ENCODE results near the gene TARBP2.

TARBP2 gene

GRCh38 chr12:53493610-53494391 is 7.3 kb upstream of the TARBP2 start:
- peaks cover 73% of the 10 kb centered on the region for H3K4me1 ChIP-seq
- 0 out of 2 replicates have a peak, but pooled peaks cover 6% of the 10 kb centered on the region for H3K36me3 ChIP-seq
- no peaks in the 10 kb centered on the region for H3K27me3 ChIP-seq
- H3K9me3 ChIP-seq: no peaks in the 10 kb centered on the region
- H3K9ac ChIP-seq: peak overlapping the region; percentile 72
- peak overlapping the region; percentile 69 for H3K4me3 ChIP-seq
- TF ChIP-seq Cebpa-rat (IDR thresholded peaks at IDR 0.05): no peak
- peak overlapping the region; percentile 80 for H3K27ac ChIP-seq
- H4K20me1 ChIP-seq: peaks cover 14% of the 10 kb centered on the region; the same call in 1 of the 2 replicates
- peak overlapping the region; percentile 90 for H3K4me2 ChIP-seq

- Histone ChIP-seq H3K27ac (no peak overlapping the region), H3K9ac (peak overlapping the region; percentile 27; the same call in 1 of the 2 replicates), H4K20me1 (peaks cover 6% of the 10 kb centered on the region; the same call in 1 of the 2 replicates), H3K9me3 (no peaks in the 10 kb centered on the region), H3K4me1 (peaks cover 74% of the 10 kb centered on the region), H3K4me2 (peak overlapping the region; percentile 12; the same call in 1 of the 2 replicates), H3K36me3 (0 out of 2 replicates have a peak, but pooled peaks cover 6% of the 10 kb centered on the region), H3K27me3 (no peaks in the 10 kb centered on the region), H3K4me3 (no peak overlapping the region)
- no peak for TF ChIP-seq Cebpa-rat (IDR thresholded peaks at IDR 0.05)
Measured at GRCh38 chr12:53495903-53496751, 5.0 kb upstream of the TARBP2 start.

- TF ChIP-seq Cebpa-rat (IDR thresholded peaks at IDR 0.05): no peak
- Histone ChIP-seq H4K20me1 (peaks cover 6% of the 10 kb centered on the region; the same call in 1 of the 2 replicates), H3K4me2 (no peak overlapping the region), H3K9me3 (no peaks in the 10 kb centered on the region), H3K4me1 (peaks cover 76% of the 10 kb centered on the region), H3K27ac (no peak overlapping the region), H3K36me3 (0 out of 2 replicates have a peak, but pooled peaks cover 6% of the 10 kb centered on the region), H3K4me3 (no peak overlapping the region), H3K27me3 (no peaks in the 10 kb centered on the region), H3K9ac (no peak overlapping the region)
Measured at GRCh38 chr12:53496752-53497032, 4.4 kb upstream of the TARBP2 start.

GRCh38 chr12:53497461-53497860 is 3.6 kb upstream of the TARBP2 start:
- no peak overlapping the region for H3K27ac ChIP-seq
- 0 out of 2 replicates have a peak, but pooled peaks cover 6% of the 10 kb centered on the region for H3K36me3 ChIP-seq
- H3K27me3 ChIP-seq: no peaks in the 10 kb centered on the region
- H3K4me3 ChIP-seq: no peak overlapping the region
- no peaks in the 10 kb centered on the region for H4K20me1 ChIP-seq
- no peak for TF ChIP-seq Cebpa-rat (IDR thresholded peaks at IDR 0.05)
- H3K9me3 ChIP-seq: no peaks in the 10 kb centered on the region
- H3K4me2 ChIP-seq: peak overlapping the region; percentile 99; the same call in 1 of the 2 replicates
- H3K9ac ChIP-seq: no peak overlapping the region
- peaks cover 76% of the 10 kb centered on the region for H3K4me1 ChIP-seq

- no peaks in the 10 kb centered on the region for H3K27me3 ChIP-seq
- no peaks in the 10 kb centered on the region for H3K9me3 ChIP-seq
- no peak for TF ChIP-seq Cebpa-rat (IDR thresholded peaks at IDR 0.05)
- H3K4me1 ChIP-seq: peaks cover 81% of the 10 kb centered on the region
- H3K36me3 ChIP-seq: peaks cover 12% of the 10 kb centered on the region; the same call in 1 of the 2 replicates
- H3K4me2 ChIP-seq: peak overlapping the region; percentile 99
- peak overlapping the region; percentile 66; the same call in 1 of the 2 replicates for H3K27ac ChIP-seq
- H3K4me3 ChIP-seq: peak overlapping the region; percentile 73; the same call in 1 of the 2 replicates
- peak overlapping the region; percentile 95; the same call in 1 of the 2 replicates for H3K9ac ChIP-seq
- H4K20me1 ChIP-seq: no peaks in the 10 kb centered on the region
Measured at GRCh38 chr12:53498235-53498630, 2.9 kb upstream of the TARBP2 start.

- Histone ChIP-seq H3K36me3 (peaks cover 25% of the 10 kb centered on the region), H3K9me3 (no peaks in the 10 kb centered on the region), H3K4me2 (peak within 1 kb of the TSS; percentile 99), H3K9ac (peak within 1 kb of the TSS; percentile 95), H4K20me1 (no peaks in the 10 kb centered on the region), H3K4me3 (peak within 1 kb of the TSS; percentile 73), H3K27me3 (no peaks in the 10 kb centered on the region), H3K27ac (peak within 1 kb of the TSS; percentile 96), H3K4me1 (peaks cover 69% of the 10 kb centered on the region)
- TF ChIP-seq Cebpa-rat (IDR thresholded peaks at IDR 0.05): no peak
Measured at GRCh38 chr12:53499266-53500141, 1.6 kb upstream of the TARBP2 start, which contains the start of gene MAP3K12. Gene MAP3K12 (minus strand): TSS chr12:53499458. CDS start chr12:53487391, 12,067 bp downstream.

GRCh38 chr12:53500142-53500775 is 824 bp upstream of the TARBP2 start:
- H3K27ac ChIP-seq: peak overlapping the region; percentile 96
- peak overlapping the region; percentile 99 for H3K4me2 ChIP-seq

GRCh38 chr12:53501615-53502181 is 615 bp downstream of the TARBP2 start:
- Histone ChIP-seq H3K36me3 (peaks cover 47% of the 10 kb centered on the region), H4K20me1 (no peaks in the 10 kb centered on the region), H3K9me3 (no peaks in the 10 kb centered on the region), H3K9ac (peak overlapping the region; percentile 95), H3K4me1 (peaks cover 49% of the 10 kb centered on the region), H3K4me2 (peak overlapping the region; percentile 99), H3K27me3 (no peaks in the 10 kb centered on the region), H3K27ac (peak overlapping the region; percentile 96), H3K4me3 (peak overlapping the region; percentile 73)
- no peak for TF ChIP-seq Cebpa-rat (IDR thresholded peaks at IDR 0.05)

More at GRCh38 chr12:53500142-53500775, 824 bp upstream of the TARBP2 start:
- peak; percentile 80 for TF ChIP-seq Cebpa-rat (IDR thresholded peaks at IDR 0.05)
- Histone ChIP-seq H3K9me3 (no peaks in the 10 kb centered on the region), H4K20me1 (no peaks in the 10 kb centered on the region), H3K9ac (peak overlapping the region; percentile 95), H3K36me3 (peaks cover 32% of the 10 kb centered on the region), H3K27me3 (no peaks in the 10 kb centered on the region), H3K4me3 (peak overlapping the region; percentile 73), H3K4me1 (peaks cover 62% of the 10 kb centered on the region)

Measured in BLaER1 (cell line).